Liver (tissue), 9 donors: ENCODE results near the gene XKR3. TPM values are rescaled to one million over a fixed set of nuclear protein-coding genes. Genes with fewer than 3 reads are reported as not detected.

Experiments used
- DNase-seq: peaks from one replicate; pipeline ENCODE4 v3.0.0-alpha.2; 2017; ENCODE audit warnings: low spot score
- H3K27ac ChIP-seq, 2 donors: one replicate each; pipeline ENCODE4 v1.7.0; 2013; ENCODE audit warnings: inconsistent platforms in 2 of 2, low read length in 2 of 2, control low read depth in 1 of 2, low read depth in 1 of 2, mild to moderate bottlenecking in 1 of 2
- H3K27me3 ChIP-seq, 4 donors: one replicate each; pipeline versions ENCODE4 v1.6.1 to v1.7.0; 2013; ENCODE audit warnings: low read length in 3 of 4, inconsistent platforms in 1 of 4, mild to moderate bottlenecking in 1 of 4, moderate library complexity in 1 of 4; ENCODE audit not compliant: control insufficient read depth in 4 of 4, insufficient read depth in 4 of 4
- H3K36me3 ChIP-seq, 4 donors: one replicate each; pipeline versions ENCODE4 v1.6.1 to v1.7.0; 2013; ENCODE audit warnings: low read length in 3 of 4, mild to moderate bottlenecking in 3 of 4, low read depth in 1 of 4, moderate library complexity in 1 of 4; ENCODE audit not compliant: control insufficient read depth in 4 of 4, insufficient read depth in 3 of 4
- H3K4me1 ChIP-seq, 4 donors: one replicate each; pipeline versions ENCODE4 v1.6.1 to v1.7.0; 2013; ENCODE audit warnings: low read length in 3 of 4, mild to moderate bottlenecking in 3 of 4, moderate library complexity in 1 of 4; ENCODE audit not compliant: control insufficient read depth in 4 of 4, insufficient read depth in 4 of 4
- H3K4me3 ChIP-seq, 3 donors: one replicate each; pipeline versions ENCODE4 v1.6.1 to v1.7.0; 2013; ENCODE audit warnings: low read length in 3 of 3, control low read depth in 1 of 3, low read depth in 1 of 3, mild to moderate bottlenecking in 1 of 3
- H3K9ac ChIP-seq, 2 donors: one replicate each; pipeline ENCODE4 v1.7.0; 2013; ENCODE audit warnings: low read length in 2 of 2, mild to moderate bottlenecking in 2 of 2, moderate library complexity in 2 of 2, control low read depth in 1 of 2, low read depth in 1 of 2
- H3K9me3 ChIP-seq, 4 donors: one replicate each; pipeline versions ENCODE4 v1.6.1 to v1.7.0; 2013; ENCODE audit warnings: low read length in 3 of 4; ENCODE audit not compliant: control insufficient read depth in 4 of 4
- EGR1 ChIP-seq, 2 donors: IDR thresholded peaks; 2 replicates each; pipeline ENCODE4 v1.6.1; 2016 to 2018; ENCODE audit warnings: antibody characterized with exemption in 2 of 2, low read depth in 2 of 2
- FOXA1 ChIP-seq: IDR thresholded peaks from 2 replicates; pipeline ENCODE4 v1.6.1; 2016; ENCODE audit warnings: antibody characterized with exemption
- FOXA2 ChIP-seq: IDR thresholded peaks from 2 replicates; pipeline ENCODE4 v1.6.1; 2016; ENCODE audit warnings: antibody characterized with exemption
- GABPA ChIP-seq, 2 donors: IDR thresholded peaks in 1 of 2; conservative IDR thresholded peaks in 1 of 2; 2 replicates each; pipeline ENCODE4 v1.6.1; 2016; ENCODE audit warnings: antibody characterized with exemption in 2 of 2, mild to moderate bottlenecking in 1 of 2, moderate library complexity in 1 of 2
- HNF4A ChIP-seq, 2 donors: conservative IDR thresholded peaks; 2 replicates each; pipeline ENCODE4 v1.6.1; 2016; ENCODE audit warnings: antibody characterized with exemption in 2 of 2, mild to moderate bottlenecking in 2 of 2
- HNF4G ChIP-seq: IDR thresholded peaks from 2 replicates; pipeline ENCODE4 v1.6.1; 2016; ENCODE audit warnings: antibody characterized with exemption
- JUND ChIP-seq, 2 donors: IDR thresholded peaks; 2 replicates each; pipeline ENCODE4 v1.6.1; 2016; ENCODE audit warnings: antibody characterized with exemption in 2 of 2
- NR2F2 ChIP-seq: IDR thresholded peaks from 2 replicates; pipeline ENCODE4 v1.6.1; 2016; ENCODE audit warnings: antibody characterized with exemption
- RAD21 ChIP-seq, 2 donors: IDR thresholded peaks; 2 replicates each; pipeline ENCODE4 v1.6.1; 2016; ENCODE audit warnings: antibody characterized with exemption in 2 of 2, mild to moderate bottlenecking in 2 of 2
- RXRA ChIP-seq, 2 donors: IDR thresholded peaks; 2 replicates each; pipeline ENCODE4 v1.6.1; 2017 to 2018; ENCODE audit warnings: antibody characterized with exemption in 2 of 2, mild to moderate bottlenecking in 1 of 2
- SP1 ChIP-seq: IDR thresholded peaks from 2 replicates; pipeline ENCODE4 v1.6.1; 2018; ENCODE audit warnings: antibody characterized with exemption, mild to moderate bottlenecking
- TAF1 ChIP-seq: conservative IDR thresholded peaks from 2 replicates; pipeline ENCODE4 v1.6.1; 2016; ENCODE audit warnings: antibody characterized with exemption, mild to moderate bottlenecking
- YY1 ChIP-seq: IDR thresholded peaks from 2 replicates; pipeline ENCODE4 v1.6.1; 2016; ENCODE audit warnings: antibody characterized with exemption, mild to moderate bottlenecking
- WGBS: extraction: QIAGEN DNeasy Blood & Tissue Kit; methylation state at CpG from one replicate; pipeline ENCODE4 v1.1.7; 2013; 5-methylcytosine and 5-hydroxymethylcytosine counted together
- polyA plus RNA-seq, 2 donors: library from polyadenylated mRNA; stranded (reverse) in 1 of 2; unstranded in 1 of 2; fragments of 200-250 nt in 1 of 2; fragments of >200 nt in 1 of 2; fragmentation: Nextera tagmentation in 1 of 2; extraction: Ambion mirVana in 1 of 2; gene quantifications; one replicate each; pipeline versions ENCODE4 v1.2.1 to v1.2.3, GENCODE V29; 2013 to 2015
- total RNA-seq, 2 donors: library from RNA; depleted of rRNA; stranded (reverse); fragments of >200 nt; gene quantifications; one replicate each; pipeline ENCODE4 v1.2.3, GENCODE V29; 2014
- TF ChIP-seq, protein P1 (sequence below): IDR thresholded peaks from 2 replicates; pipeline ENCODE4 v1.6.1; 2016; ENCODE audit warnings: antibody characterized with exemption
- TF ChIP-seq, protein P2 (sequence below): fragments of 150-350 bp; IDR thresholded peaks from 2 replicates; pipeline ENCODE4 v1.5.1; 2017; ENCODE audit warnings: improper control_type of control experiment, low read depth, low read length; ENCODE audit not compliant: missing input control
- TF ChIP-seq, protein P3 (sequence below): IDR thresholded peaks from 2 replicates; pipeline ENCODE4 v1.6.1; 2016; ENCODE audit warnings: antibody characterized with exemption, mild to moderate bottlenecking
- TF ChIP-seq, protein P4 (sequence below): IDR thresholded peaks from 2 replicates; pipeline ENCODE4 v1.6.1; 2016; ENCODE audit warnings: antibody characterized with exemption
- TF ChIP-seq, protein P5 (sequence below): IDR thresholded peaks from 2 replicates; pipeline ENCODE4 v1.6.1; 2016; ENCODE audit warnings: antibody characterized with exemption
- donor health status: healthy.
- donor health status: healthy.
- donor health status: healthy.
- donor health status: healthy.
- donor health status: healthy.

XKR3 gene
- total and polyA plus RNA-seq, 4 donors: not detected

DNA sequence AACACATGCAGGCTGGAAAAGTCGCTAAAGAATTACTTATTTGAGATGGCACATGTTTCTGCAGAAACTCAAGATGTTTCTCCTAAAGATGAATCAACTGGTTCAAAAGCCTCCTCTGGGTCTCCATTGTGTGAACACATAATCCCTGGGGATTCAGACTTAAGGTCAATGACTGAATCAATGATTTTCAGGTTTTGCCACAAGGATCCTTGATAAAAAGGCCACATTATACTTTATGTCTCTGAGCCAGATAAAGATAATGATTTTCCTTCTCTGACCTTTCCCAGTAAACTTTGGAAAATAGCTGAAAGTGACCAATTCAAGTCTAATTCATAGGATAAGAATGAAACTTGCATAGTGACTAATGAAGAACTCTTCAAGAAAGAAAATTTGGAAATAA, 2.3 kb upstream of the XKR3 start:
- TF ChIP-seq NR2F2 (no peak), JUND (IDR thresholded peaks at IDR 0.05) (no peak)
- no peaks in the 10 kb centered on the region for H3K36me3 ChIP-seq
- H3K27me3 ChIP-seq: peaks cover 0 to 14% (median 4%) of the 10 kb centered on the region in 4 donors
- no peak overlapping the region for H3K27ac ChIP-seq
- H3K4me3 ChIP-seq: no peak overlapping the region
- no peak overlapping the region for H3K9ac ChIP-seq
- no peak for DNase-seq
- no peaks in the 10 kb centered on the region for H3K9me3 ChIP-seq
- 79% methylated on average over 1 of the region's 1 CpG for WGBS
- no peaks in the 10 kb centered on the region for H3K4me1 ChIP-seq

DNA sequence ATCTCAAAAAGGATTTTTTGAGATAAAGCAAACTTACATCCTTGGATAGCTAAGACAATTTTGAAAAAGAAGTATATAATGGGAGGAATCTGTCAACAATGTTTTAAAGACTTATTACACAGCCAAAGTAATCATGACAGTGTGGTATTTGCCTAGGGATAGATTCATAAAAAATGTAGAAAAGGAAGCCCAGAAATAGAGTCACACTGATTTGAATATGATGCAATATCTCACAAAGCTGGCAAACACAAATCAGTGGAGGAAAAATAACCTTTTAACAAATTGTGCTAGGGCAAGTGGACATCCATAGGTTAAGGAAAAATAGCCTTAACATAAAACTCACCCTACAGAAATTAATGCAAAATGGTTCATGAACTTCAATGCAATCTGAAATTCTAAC, 6.0 kb downstream of the XKR3 start:
- H3K27me3 ChIP-seq: peaks cover 0 to 10% (median 1%) of the 10 kb centered on the region in 4 donors
- H3K4me3 ChIP-seq: no peak overlapping the region
- no peak overlapping the region for H3K27ac ChIP-seq
- H3K9ac ChIP-seq: no peak overlapping the region
- TF ChIP-seq SP1 (no peak), RXRA (IDR thresholded peaks at IDR 0.05) (no peak), TAF1 (no peak), YY1 (no peak), RAD21 (IDR thresholded peaks at IDR 0.05) (no peak), HNF4G (no peak), FOXA2 (no peak), JUND (IDR thresholded peaks at IDR 0.05) (no peak), EGR1 (IDR thresholded peaks at IDR 0.05; ENCODE audit: low read depth in 2 of 2) (no peak), FOXA1 (no peak), NR2F2 (no peak), HNF4A (conservative IDR thresholded peaks at IDR 0.05) (no peak), GABPA (IDR thresholded peaks at IDR 0.05 in 1 of 2, conservative IDR thresholded peaks at IDR 0.05 in 1 of 2) (no peak)
- TF ChIP-seq, protein P1, sequence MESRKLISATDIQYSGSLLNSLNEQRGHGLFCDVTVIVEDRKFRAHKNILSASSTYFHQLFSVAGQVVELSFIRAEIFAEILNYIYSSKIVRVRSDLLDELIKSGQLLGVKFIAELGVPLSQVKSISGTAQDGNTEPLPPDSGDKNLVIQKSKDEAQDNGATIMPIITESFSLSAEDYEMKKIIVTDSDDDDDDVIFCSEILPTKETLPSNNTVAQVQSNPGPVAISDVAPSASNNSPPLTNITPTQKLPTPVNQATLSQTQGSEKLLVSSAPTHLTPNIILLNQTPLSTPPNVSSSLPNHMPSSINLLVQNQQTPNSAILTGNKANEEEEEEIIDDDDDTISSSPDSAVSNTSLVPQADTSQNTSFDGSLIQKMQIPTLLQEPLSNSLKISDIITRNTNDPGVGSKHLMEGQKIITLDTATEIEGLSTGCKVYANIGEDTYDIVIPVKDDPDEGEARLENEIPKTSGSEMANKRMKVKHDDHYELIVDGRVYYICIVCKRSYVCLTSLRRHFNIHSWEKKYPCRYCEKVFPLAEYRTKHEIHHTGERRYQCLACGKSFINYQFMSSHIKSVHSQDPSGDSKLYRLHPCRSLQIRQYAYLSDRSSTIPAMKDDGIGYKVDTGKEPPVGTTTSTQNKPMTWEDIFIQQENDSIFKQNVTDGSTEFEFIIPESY: no peak
- TF ChIP-seq, protein P2, sequence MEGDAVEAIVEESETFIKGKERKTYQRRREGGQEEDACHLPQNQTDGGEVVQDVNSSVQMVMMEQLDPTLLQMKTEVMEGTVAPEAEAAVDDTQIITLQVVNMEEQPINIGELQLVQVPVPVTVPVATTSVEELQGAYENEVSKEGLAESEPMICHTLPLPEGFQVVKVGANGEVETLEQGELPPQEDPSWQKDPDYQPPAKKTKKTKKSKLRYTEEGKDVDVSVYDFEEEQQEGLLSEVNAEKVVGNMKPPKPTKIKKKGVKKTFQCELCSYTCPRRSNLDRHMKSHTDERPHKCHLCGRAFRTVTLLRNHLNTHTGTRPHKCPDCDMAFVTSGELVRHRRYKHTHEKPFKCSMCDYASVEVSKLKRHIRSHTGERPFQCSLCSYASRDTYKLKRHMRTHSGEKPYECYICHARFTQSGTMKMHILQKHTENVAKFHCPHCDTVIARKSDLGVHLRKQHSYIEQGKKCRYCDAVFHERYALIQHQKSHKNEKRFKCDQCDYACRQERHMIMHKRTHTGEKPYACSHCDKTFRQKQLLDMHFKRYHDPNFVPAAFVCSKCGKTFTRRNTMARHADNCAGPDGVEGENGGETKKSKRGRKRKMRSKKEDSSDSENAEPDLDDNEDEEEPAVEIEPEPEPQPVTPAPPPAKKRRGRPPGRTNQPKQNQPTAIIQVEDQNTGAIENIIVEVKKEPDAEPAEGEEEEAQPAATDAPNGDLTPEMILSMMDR: no peak
- TF ChIP-seq, protein P3, sequence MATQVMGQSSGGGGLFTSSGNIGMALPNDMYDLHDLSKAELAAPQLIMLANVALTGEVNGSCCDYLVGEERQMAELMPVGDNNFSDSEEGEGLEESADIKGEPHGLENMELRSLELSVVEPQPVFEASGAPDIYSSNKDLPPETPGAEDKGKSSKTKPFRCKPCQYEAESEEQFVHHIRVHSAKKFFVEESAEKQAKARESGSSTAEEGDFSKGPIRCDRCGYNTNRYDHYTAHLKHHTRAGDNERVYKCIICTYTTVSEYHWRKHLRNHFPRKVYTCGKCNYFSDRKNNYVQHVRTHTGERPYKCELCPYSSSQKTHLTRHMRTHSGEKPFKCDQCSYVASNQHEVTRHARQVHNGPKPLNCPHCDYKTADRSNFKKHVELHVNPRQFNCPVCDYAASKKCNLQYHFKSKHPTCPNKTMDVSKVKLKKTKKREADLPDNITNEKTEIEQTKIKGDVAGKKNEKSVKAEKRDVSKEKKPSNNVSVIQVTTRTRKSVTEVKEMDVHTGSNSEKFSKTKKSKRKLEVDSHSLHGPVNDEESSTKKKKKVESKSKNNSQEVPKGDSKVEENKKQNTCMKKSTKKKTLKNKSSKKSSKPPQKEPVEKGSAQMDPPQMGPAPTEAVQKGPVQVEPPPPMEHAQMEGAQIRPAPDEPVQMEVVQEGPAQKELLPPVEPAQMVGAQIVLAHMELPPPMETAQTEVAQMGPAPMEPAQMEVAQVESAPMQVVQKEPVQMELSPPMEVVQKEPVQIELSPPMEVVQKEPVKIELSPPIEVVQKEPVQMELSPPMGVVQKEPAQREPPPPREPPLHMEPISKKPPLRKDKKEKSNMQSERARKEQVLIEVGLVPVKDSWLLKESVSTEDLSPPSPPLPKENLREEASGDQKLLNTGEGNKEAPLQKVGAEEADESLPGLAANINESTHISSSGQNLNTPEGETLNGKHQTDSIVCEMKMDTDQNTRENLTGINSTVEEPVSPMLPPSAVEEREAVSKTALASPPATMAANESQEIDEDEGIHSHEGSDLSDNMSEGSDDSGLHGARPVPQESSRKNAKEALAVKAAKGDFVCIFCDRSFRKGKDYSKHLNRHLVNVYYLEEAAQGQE: no peak
- TF ChIP-seq, protein P4, sequence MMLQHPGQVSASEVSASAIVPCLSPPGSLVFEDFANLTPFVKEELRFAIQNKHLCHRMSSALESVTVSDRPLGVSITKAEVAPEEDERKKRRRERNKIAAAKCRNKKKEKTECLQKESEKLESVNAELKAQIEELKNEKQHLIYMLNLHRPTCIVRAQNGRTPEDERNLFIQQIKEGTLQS: no peak
- TF ChIP-seq, protein P5, sequence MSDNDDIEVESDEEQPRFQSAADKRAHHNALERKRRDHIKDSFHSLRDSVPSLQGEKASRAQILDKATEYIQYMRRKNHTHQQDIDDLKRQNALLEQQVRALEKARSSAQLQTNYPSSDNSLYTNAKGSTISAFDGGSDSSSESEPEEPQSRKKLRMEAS: no peak
- peaks cover 0 to 4% (median 0%) of the 10 kb centered on the region in 4 donors for H3K9me3 ChIP-seq
- H3K4me1 ChIP-seq: no peaks in the 10 kb centered on the region
- H3K36me3 ChIP-seq: no peaks in the 10 kb centered on the region
- DNase-seq: no peak
